C1 segment of cervical spinal cord (tissue), 14 donors: ENCODE results near the gene ACOXL.
A peak's percentile ranks its signal among the peaks of the same experiment; 100 is the strongest.

Source experiments
- DNase-seq, 14 donors: peaks; one replicate each; lab custom pipeline; 2025; lab: John Stamatoyannopoulos, UW

ACOXL gene

DNA sequence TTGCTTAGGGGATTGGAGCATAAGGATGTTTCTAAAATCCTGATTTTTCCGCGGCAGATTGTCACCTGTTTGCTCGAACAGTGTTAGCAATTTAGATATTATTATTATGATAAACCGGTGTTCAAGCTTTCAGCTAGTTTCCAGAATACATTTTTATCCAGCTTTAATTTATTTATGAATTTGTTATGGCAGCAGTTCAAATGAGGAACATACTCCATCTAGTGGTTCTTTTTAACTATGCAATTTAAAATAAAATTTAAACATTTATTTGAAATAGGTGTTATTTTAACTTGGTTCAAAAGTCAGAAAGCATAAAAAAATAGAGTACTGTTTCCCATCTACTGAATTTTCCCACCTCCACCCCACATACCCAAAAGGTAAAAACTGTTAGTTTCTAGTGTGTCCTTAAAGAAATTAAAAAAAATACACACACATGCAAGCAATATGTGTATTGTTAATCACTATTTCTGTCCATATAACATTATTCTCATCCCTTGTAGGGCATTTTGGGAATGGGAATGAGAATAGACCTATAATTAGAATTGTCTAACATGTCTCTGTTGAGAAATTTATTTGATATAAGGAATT lies 23.2 kb downstream of the ACOXL start:
- DNase-seq: no peak

GRCh38 chr2:110759411-110759810 lies 27.0 kb downstream of the ACOXL start:
- no peak for DNase-seq

- DNase-seq: no peak
Observed at GRCh38 chr2:110764931-110765330, 32.6 kb downstream of the ACOXL start.

- no peak for DNase-seq
Observed at GRCh38 chr2:110766291-110766690, 33.9 kb downstream of the ACOXL start.

GRCh38 chr2:110768591-110768990 lies 36.2 kb downstream of the ACOXL start:
- no peak for DNase-seq

DNA sequence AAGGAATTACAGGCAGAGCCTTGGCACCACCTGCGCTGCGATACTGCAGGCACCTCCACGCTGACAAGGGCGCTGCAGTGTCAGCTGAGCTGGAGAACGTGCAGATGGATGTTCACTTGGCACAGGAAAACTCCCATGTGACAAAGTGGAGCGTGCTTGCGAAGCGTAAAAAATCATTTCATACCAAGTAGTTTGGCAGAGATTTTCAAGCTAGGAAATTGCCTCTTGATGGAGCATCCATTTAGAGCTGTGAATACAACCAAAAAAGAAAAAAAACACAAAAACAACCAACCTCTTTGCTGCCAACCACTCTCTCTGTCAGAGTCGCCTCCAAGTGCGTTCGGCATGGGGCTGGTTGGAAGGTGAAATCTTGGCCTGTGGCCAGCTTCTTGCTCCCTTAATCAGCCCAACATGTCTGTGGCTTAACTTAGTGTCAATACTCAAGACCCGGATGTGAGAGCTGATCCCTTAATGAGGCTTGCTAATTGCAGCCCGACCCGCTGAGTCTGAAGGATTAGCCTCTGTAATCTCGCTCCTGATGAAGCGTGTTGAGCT lies 38.1 kb downstream of the ACOXL start:
- DNase-seq: peak in 1 of 14 donors; percentile 45

- peak in 1 of 14 donors; percentile 43 for DNase-seq
Observed at GRCh38 chr2:110770959-110771431, 38.6 kb downstream of the ACOXL start.

GRCh38 chr2:110771547-110772382 lies 39.4 kb downstream of the ACOXL start:
- no peak for DNase-seq

DNA sequence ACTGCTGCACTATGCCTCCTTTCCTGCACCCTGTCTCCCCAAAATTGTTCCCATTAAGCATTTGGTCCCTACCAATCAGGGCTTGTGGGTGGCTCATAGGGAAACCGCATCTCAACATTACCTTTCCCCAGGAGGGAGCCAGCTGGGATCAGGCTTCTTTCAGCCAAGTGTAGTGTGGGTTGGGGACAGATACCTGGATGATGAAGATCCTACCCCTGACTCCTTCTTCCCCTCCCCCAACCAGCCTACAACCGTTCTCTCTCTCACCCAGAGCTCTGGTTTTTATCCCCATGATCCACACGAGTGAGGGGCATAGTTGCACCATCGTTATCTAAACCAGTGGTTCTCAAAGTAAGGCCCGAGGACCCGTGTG lies 40.0 kb downstream of the ACOXL start:
- DNase-seq: no peak

DNA sequence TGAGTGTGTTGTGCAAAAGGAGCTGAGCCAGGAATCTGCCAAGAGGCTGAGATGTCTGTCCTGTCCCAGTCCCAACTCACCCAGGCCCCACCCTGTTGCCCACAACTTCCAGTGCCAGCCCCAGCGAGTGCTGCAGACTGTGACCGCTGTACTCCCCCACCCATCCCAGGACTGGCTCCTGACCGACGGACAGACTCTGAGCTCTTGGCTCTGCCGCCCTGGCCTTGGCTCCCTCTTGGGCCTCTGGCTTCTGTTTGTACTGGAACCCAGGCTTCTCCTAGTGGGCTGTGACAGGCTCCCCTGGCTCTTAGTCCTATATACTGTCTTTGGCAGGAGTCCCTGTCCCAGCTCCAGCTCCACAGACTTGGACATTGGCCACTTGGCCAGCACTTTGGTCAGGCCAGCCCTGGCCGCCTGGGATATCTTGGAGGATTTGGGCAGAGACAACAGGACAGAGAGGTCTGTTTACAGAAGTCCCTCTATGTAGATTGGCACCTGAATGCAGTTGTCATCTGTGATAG lies 41.1 kb downstream of the ACOXL start:
- DNase-seq: peak in 7 of 14 donors; percentile 14 to 91 (median 28)

DNA sequence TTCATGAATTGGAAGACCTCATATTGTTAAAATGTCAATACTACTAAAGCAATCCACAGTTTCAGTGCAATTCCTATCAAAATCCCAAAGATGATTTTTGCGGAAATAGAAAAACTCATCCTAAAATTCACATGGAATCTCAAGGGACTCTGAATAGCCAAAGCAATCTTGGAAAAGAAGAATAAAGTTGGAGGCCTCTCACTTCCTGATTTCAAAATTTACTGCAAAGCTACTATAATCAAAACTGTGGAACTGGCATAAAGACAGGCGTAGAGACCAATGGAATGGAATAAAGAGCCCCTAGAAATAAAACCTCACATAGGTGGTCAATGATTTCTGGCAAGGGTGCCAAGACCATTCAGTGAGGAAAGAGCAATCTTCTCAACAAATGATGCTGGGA lies 42.3 kb downstream of the ACOXL start:
- no peak for DNase-seq

GRCh38 chr2:110777531-110778311 lies 45.3 kb downstream of the ACOXL start:
- DNase-seq: peak in 6 of 14 donors; percentile 3 to 79 (median 22)

DNA sequence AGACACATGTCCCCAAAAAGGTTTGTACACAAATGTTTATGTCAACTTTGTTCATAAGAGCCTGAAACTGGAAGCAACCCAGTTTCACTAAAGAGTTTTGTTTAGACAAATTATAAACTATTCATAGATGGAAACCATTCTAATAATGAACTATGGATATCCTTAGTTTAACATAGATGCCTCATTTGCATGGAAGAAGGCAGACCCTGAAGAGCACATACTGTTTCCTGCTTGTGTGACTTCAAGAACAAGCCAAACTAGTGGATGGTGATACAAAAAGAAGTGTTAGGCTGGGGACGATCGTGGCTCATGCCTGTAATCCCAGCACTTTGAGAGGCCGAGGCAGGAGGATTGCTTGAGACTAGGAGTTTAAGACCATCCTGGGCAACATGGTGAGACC lies 48.1 kb downstream of the ACOXL start:
- no peak for DNase-seq

- no peak for DNase-seq
Observed at GRCh38 chr2:110783196-110783873, 51.0 kb downstream of the ACOXL start.

- DNase-seq: no peak
Observed at GRCh38 chr2:110784047-110784631, 51.8 kb downstream of the ACOXL start.

- no peak for DNase-seq
Observed at GRCh38 chr2:110785439-110785838, 53.1 kb downstream of the ACOXL start.

DNA sequence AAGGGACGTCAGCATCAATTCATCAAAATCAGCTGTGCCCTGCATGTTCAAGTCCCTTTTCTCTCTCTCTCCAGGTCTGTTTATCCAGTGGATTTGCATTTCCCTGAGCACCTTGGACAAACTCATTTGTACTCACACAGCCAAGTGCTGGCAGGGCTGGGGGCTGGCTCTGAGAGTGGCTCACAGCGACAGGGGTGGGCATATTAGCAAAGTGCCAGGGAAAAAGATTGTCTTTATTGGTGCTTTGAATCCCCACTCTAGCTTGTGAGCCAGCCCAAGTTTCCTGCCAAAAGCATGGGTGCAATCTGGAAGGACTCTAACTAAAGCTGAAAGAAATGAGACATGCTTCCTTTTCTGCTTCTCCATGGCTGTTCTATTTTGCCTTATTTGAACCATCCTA lies 56.6 kb downstream of the ACOXL start:
- peak in 4 of 14 donors; percentile 3 to 35 (median 27) for DNase-seq

DNA sequence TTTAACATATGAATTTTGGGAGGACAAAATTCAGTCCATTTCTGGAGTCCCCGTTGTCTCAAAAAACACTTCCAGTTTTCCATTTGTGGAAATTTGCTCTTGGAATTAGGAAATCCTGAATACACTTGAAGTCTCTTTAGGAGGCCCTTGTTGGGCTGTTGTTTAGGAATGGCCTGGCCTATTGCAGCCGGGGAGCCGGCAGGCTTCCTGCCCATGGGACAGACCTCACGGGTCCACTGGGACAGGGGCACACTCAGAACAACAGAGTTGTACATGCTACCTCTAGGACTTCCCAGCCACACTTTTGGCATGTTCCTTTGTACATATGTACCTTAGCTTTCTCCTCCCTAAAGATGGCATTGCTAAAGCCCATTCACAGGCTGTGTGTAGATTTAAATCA lies 57.3 kb downstream of the ACOXL start:
- DNase-seq: no peak

GRCh38 chr2:110790907-110791306 lies 58.5 kb downstream of the ACOXL start:
- DNase-seq: no peak

DNA sequence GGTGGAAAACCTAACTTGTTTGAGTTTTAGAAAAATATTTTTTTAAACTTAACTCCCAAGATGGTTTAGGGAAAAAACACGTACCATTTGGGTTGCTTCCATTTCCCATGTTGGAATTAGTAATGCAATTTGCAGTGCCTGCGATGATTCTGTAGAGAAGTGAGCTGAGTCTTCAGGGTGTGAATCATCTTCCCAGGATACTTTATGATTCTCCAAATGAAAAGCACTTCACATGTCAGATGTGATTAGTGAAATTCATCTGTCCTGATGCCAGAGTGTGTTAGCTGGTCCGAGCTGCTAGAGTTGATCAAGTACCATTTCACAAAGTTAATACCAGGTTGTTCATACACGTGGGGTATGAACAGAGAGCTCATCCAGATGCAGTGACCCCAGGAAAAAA lies 59.1 kb downstream of the ACOXL start:
- no peak for DNase-seq

DNA sequence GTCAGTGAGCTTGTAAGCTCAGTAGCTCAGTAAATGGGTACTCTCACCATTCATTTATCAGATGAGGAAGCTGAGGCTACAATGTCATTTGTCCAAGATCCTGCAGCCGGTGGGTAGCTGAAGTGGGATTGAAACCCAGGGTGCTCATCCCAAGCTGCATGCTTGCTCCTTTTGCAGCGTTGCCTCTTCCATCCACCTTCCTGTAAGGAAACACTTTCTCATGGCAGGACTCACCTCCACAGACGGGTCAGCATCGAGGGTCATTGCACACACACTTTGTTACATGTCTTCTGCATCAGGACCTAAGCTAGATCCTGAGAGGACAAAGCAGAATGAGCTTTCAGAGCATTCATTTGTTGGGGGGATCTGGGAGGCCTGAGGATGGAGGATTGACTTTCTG lies 60.7 kb downstream of the ACOXL start:
- DNase-seq: no peak
